HepG2 (cell line): ENCODE data around the gene MECR.

ENCODE experiments used
- ATAD3A ChIP-seq: sonication (generic); formaldehyde crosslinking; IDR thresholded peaks from 2 replicates; pipeline ENCODE4 v1.4.0; 2020; ENCODE audit warnings: missing genetic modification reagents
- EZH2 ChIP-seq: conservative IDR thresholded peaks from 2 replicates; pipeline ENCODE4 v1.6.1; 2012; ENCODE audit warnings: mild to moderate bottlenecking, low read depth, low read length, moderate library complexity
- NR2F1 ChIP-seq, 2 experiments: fragments of 450-650 bp in 1 of 2; formaldehyde crosslinking in 1 of 2; IDR thresholded peaks; 2 replicates each; pipeline versions ENCODE4 v1.5.0 to v1.6.1; 2016 to 2020; ENCODE audit warnings: mild to moderate bottlenecking in 1 of 2, missing compliant biosample characterization in 1 of 2, missing genetic modification reagents in 1 of 2, moderate library complexity in 1 of 2
- SOX6 ChIP-seq, 2 experiments: fragments of 450-650 bp in 1 of 2; sonication (generic) in 1 of 2; formaldehyde crosslinking in 1 of 2; IDR thresholded peaks; 2 replicates each; pipeline versions ENCODE4 v1.4.0 to v1.6.1; 2017 to 2020; ENCODE audit warnings: antibody characterized with exemption in 1 of 2, mild to moderate bottlenecking in 1 of 2, missing genetic modification reagents in 1 of 2
- U2AF1 ChIP-seq: fragments of 200-400 bp; formaldehyde crosslinking; optimal IDR thresholded peaks from 2 replicates; pipeline ENCODE3; 2017; ENCODE audit warnings: mild to moderate bottlenecking, low read depth, low read length
- ZNF772 ChIP-seq: sonication (generic); formaldehyde crosslinking; IDR thresholded peaks from 2 replicates; pipeline ENCODE4 v1.5.0; 2020; ENCODE audit warnings: mild to moderate bottlenecking, missing genetic modification reagents

DNA sequence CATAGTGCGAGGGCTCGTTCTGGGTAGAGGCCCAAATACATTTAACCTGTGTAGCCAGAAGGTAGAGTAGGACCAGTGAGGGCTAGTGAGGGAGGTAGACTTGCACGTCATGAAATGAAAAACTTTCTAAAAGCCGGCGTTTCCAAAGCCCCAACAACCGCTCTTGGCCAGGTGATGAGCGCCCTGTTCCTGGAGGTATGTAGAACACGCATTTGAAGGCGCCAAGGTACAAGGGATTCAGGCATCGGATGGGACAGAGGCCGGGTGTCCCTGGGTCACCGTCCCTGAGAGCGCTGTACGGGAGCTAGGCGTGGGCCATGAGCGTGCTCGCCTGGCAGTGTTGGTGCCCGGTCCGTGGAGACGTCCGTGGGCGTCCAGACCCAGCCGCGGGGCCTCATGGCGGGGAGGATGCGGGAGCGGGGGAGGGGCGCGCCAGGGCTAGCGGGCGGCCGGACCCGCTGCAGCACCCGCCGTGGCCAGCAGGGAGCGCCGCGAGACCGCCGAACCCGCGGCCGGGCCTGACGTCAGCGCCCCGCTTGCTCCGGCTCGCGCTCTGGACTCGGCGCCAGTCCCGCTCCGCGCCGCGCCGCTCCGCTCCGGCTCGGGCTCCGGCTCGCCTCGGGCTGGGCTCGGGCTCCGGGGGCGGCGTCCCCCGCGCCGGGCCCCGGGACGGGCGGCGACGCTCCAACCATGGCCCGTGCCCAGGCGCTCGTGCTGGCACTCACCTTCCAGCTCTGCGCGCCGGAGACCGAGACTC, 5.4 kb upstream of the MECR start, which contains the start of gene PTPRU:
- no peak for TF ChIP-seq EZH2
- no peak for TF ChIP-seq NR2F1 (CRISPR knock-in tag; IDR thresholded peaks at IDR 0.05)
- no peak for TF ChIP-seq SOX6 (IDR thresholded peaks at IDR 0.05)
- TF ChIP-seq SOX6 (CRISPR knock-in tag; IDR thresholded peaks at IDR 0.05) = no peak
- TF ChIP-seq U2AF1 = no peak
- no peak; the same call in 1 of the 2 replicates for TF ChIP-seq ZNF772 (CRISPR knock-in tag)
- no peak for TF ChIP-seq ATAD3A (CRISPR knock-in tag)
